Upper lobe of left lung (tissue), 6 donors: ENCODE data around the gene HCK. TPM values are rescaled to one million over a fixed set of nuclear protein-coding genes. Genes with fewer than 3 reads are reported as not detected.
"Not testable (repeated sequence)": the region's sequence is repeated elsewhere in the genome, so short reads cannot be mapped to it uniquely, and the experiment has no call there.

ENCODE experiments used
- ATAC-seq, 2 donors: fragments of 200-7000 bp; cut with Tn5 transposase; one replicate each; pipeline ENCODE4 v1.9.1; 2022; ENCODE audit warnings: mild to moderate bottlenecking in 2 of 2, moderate library complexity in 2 of 2; ENCODE audit not compliant: low FRiP score in 2 of 2
- DNase-seq, 2 donors: peaks; one replicate each; pipeline ENCODE4 v3.0.0-alpha.2; 2019 to 2020
- H3K27ac ChIP-seq, 4 donors: fragments of 200-600 bp; sonication (generic); one replicate each; pipeline ENCODE4 v1.5.1; 2016 to 2019
- H3K27me3 ChIP-seq, 4 donors: fragments of 200-600 bp; sonication (generic); one replicate each; pipeline ENCODE4 v1.5.1; 2017 to 2019
- H3K36me3 ChIP-seq, 4 donors: fragments of 200-600 bp; sonication (generic); one replicate each; pipeline ENCODE4 v1.5.1; 2016 to 2019
- H3K4me1 ChIP-seq, 4 donors: fragments of 200-600 bp; sonication (generic); one replicate each; pipeline ENCODE4 v1.5.1; 2018 to 2019
- H3K4me3 ChIP-seq, 4 donors: fragments of 200-600 bp; sonication (generic); one replicate each; pipeline ENCODE4 v1.5.1; 2017 to 2019; ENCODE audit warnings: mild to moderate bottlenecking in 2 of 4, moderate library complexity in 1 of 4
- H3K9me3 ChIP-seq, 4 donors: fragments of 200-600 bp; sonication (generic); one replicate each; pipeline ENCODE4 v1.5.1; 2018 to 2019
- EP300 ChIP-seq, 4 donors: sonication (generic); formaldehyde crosslinking; IDR thresholded peaks; one replicate each; pipeline ENCODE4 v1.5.1; 2017; ENCODE audit warnings: antibody characterized with exemption in 4 of 4, control low read depth in 2 of 4
- POLR2A ChIP-seq, 4 donors: fragments of 450-650 bp; IDR thresholded peaks; one replicate each; pipeline ENCODE4 v1.5.1; 2016 to 2017; ENCODE audit warnings: antibody characterized with exemption in 4 of 4, mild to moderate bottlenecking in 2 of 4
- POLR2AphosphoS5 ChIP-seq, 2 donors: sonication (generic); formaldehyde crosslinking; IDR thresholded peaks; one replicate each; pipeline ENCODE4 v1.5.1; 2017; ENCODE audit warnings: antibody characterized with exemption in 2 of 2
- WGBS, 2 donors: methylation state at CpG; one replicate each; pipeline ENCODE4 v1.1.5; 2017 to 2018; 5-methylcytosine and 5-hydroxymethylcytosine counted together
- total RNA-seq, 6 donors: library from RNA; depleted of rRNA in 4 of 6; stranded (reverse); fragments of >200 nt in 4 of 6; gene quantifications; one replicate each; pipeline versions ENCODE4 v1.1.0 to v1.2.1, GENCODE V29; 2016 to 2021
- TF ChIP-seq, protein P1 (sequence below), 6 experiments: fragments of 450-650 bp in 4 of 6; fragments of 200-600 bp in 2 of 6; sonication (generic) in 2 of 6; IDR thresholded peaks; one replicate each; pipeline ENCODE4 v1.5.1; 2016 to 2019; ENCODE audit warnings: antibody characterized with exemption in 6 of 6
- donor health status: DM: no; HTN: no; CAD: no; lungs with moderate emphysema.
- donor health status: DM: no; HTN: yes; CAD: no; lungs with severe emphysema.

HCK gene
- total RNA-seq, 6 donors from 2014 or later: 27.7 to 93.9 (median 69.1) TPM

DNA sequence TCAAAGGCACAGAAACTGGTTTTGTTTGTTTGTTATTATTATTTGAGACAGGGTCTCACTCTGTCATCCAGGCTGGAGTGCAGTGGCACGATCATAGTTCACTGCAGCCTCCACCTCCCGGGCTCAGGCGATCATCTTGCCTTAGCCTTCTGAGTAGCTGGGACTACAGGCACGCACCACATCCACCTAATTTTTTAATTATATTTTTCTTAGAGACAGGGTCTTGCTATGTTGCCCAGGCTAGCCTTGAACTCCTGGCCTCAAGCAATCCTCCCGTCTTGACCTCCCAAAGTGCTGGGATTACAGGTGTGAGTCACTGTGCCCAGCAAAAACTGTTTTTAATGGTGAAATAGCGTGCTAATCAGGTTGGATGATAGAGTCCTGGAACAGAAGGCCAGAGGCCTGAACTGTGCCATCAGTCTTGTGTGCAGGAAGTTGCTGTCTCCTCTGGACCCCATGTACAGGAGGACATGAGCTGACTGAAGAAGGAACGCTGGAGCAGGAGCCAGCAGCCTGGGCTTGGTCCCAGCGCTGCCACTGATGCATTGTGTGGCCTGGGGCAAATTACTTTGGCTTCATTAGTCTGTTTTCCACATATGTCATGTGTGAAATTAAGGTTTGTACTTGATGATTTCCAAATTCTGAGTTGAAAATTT is 62.4 kb downstream of the HCK start:
- Histone ChIP-seq H3K4me1 (peaks cover 38 to 57% (median 51%) of the 10 kb centered on the region in 4 donors), H3K27ac (no peak overlapping the region), H3K27me3 (no peaks in the 10 kb centered on the region), H3K4me3 (no peak overlapping the region), H3K9me3 (no peaks in the 10 kb centered on the region), H3K36me3 (peaks cover 0 to 5% (median 0%) of the 10 kb centered on the region in 4 donors)
- ATAC-seq (no peak), DNase-seq (no peak)
- 86 to 91% methylated on average over 7 to 8 of the region's 8 CpGs for WGBS, 2 donors
- TF ChIP-seq POLR2AphosphoS5 (IDR thresholded peaks at IDR 0.05): no peak
- TF ChIP-seq, protein P1, sequence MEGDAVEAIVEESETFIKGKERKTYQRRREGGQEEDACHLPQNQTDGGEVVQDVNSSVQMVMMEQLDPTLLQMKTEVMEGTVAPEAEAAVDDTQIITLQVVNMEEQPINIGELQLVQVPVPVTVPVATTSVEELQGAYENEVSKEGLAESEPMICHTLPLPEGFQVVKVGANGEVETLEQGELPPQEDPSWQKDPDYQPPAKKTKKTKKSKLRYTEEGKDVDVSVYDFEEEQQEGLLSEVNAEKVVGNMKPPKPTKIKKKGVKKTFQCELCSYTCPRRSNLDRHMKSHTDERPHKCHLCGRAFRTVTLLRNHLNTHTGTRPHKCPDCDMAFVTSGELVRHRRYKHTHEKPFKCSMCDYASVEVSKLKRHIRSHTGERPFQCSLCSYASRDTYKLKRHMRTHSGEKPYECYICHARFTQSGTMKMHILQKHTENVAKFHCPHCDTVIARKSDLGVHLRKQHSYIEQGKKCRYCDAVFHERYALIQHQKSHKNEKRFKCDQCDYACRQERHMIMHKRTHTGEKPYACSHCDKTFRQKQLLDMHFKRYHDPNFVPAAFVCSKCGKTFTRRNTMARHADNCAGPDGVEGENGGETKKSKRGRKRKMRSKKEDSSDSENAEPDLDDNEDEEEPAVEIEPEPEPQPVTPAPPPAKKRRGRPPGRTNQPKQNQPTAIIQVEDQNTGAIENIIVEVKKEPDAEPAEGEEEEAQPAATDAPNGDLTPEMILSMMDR (IDR thresholded peaks at IDR 0.05): no peak
- no peak for TF ChIP-seq POLR2A (IDR thresholded peaks at IDR 0.05)
- TF ChIP-seq EP300 (IDR thresholded peaks at IDR 0.05): no peak

GRCh38 chr20:32115211-32115767 is 63.2 kb downstream of the HCK start:
- H3K27me3 ChIP-seq: no peaks in the 10 kb centered on the region
- peaks cover 35 to 53% (median 49%) of the 10 kb centered on the region in 4 donors for H3K4me1 ChIP-seq
- H3K9me3 ChIP-seq: no peaks in the 10 kb centered on the region
- DNase-seq (no peak), ATAC-seq (no peak)
- TF ChIP-seq POLR2A (IDR thresholded peaks at IDR 0.05) (no peak), POLR2AphosphoS5 (IDR thresholded peaks at IDR 0.05) (no peak), EP300 (IDR thresholded peaks at IDR 0.05) (no peak)
- TF ChIP-seq, protein P1 (IDR thresholded peaks at IDR 0.05): no peak
- H3K36me3 ChIP-seq: peaks cover 0 to 5% (median 0%) of the 10 kb centered on the region in 4 donors
- WGBS, 2 donors: 65 to 75% methylated on average over 5 of the region's 5 CpGs
- H3K4me3 ChIP-seq: no peak overlapping the region
- no peak overlapping the region for H3K27ac ChIP-seq

DNA sequence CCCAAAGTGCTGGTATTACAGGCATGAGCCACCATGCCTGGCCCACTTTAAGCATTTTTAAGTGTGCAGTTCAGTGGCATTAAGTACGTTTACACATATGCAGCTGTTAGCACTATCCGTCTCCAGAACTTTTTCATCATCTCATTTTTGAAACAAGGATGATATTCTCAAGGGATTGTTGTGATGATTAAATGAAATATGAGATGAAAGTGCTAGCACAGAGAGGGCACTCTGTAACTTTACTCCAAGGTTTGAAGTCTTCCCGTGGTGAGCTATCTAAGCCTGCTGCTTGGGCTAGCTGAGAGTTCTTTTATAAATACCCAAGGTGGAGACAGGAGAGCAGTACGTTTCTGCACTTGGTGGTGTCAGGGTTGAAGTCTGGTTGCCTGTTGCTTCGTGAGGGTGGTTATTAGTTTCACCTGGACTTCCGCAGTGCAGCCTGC is 64.1 kb downstream of the HCK start:
- H3K4me3 ChIP-seq: no peak overlapping the region
- TF ChIP-seq POLR2AphosphoS5 (IDR thresholded peaks at IDR 0.05) (no peak), EP300 (IDR thresholded peaks at IDR 0.05) (no peak), POLR2A (IDR thresholded peaks at IDR 0.05) (no peak)
- TF ChIP-seq, protein P1 (IDR thresholded peaks at IDR 0.05): no peak
- no peak for DNase-seq
- WGBS, 2 donors: 77 to 81% methylated on average over 6 of the region's 6 CpGs
- H3K36me3 ChIP-seq: peaks cover 0 to 5% (median 0%) of the 10 kb centered on the region in 4 donors
- no peaks in the 10 kb centered on the region for H3K9me3 ChIP-seq
- no peaks in the 10 kb centered on the region for H3K27me3 ChIP-seq
- H3K4me1 ChIP-seq: peaks cover 27 to 44% (median 41%) of the 10 kb centered on the region in 4 donors
- ATAC-seq: no peak
- no peak overlapping the region for H3K27ac ChIP-seq

GRCh38 chr20:32116796-32117195 is 64.8 kb downstream of the HCK start:
- H3K4me3 ChIP-seq, DNase-seq, ATAC-seq, H3K36me3 ChIP-seq, H3K27ac ChIP-seq, H3K9me3 ChIP-seq, H3K27me3 ChIP-seq: not testable (repeated sequence)
- peaks cover 25 to 39% (median 34%) of the 10 kb centered on the region in 4 donors for H3K4me1 ChIP-seq
- 95 to 100% methylated on average over 4 to 6 of the region's 6 CpGs for WGBS, 2 donors

DNA sequence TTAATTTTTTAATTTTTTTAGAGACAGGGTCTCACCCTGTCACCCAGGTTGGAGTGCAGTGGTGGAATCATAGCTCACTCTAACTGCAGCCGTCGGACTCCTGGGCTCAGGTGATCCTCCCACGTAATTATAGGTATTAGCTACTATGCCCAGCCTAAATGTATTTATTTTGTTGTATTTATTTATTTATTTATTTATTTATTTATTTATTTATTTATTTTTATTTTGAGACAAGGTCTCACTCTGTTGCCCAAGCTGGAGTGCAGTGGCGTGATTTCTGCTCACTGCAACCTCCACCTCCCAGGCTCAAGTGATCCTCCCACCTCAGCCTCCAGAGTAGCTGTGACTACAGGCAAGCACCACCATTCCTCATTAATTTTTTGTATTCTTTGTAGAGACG is 66.4 kb downstream of the HCK start:
- H3K4me1 ChIP-seq: peaks cover 14 to 26% (median 21%) of the 10 kb centered on the region in 4 donors
- 95 to 98% methylated on average over 5 of the region's 5 CpGs for WGBS, 2 donors

DNA sequence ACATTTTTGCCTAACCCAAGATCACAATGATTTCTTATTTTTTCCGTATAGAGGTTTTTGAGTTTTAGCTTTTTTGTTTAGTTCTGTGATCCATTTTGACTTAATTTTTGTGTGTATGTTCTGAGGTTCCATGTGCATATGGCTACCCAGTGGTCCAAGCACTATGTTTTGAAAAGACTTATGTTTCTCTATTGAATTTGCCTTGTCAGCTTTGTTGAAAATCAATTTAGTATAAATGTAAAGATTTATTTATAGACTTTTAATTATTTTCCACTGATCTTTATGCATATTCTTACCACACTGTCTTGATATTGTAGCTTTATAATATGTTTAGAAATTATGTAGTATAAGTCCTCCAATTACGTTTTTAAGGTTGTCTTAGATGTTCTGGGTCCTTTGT is 67.7 kb downstream of the HCK start:
- TF ChIP-seq POLR2AphosphoS5 (IDR thresholded peaks at IDR 0.05) (no peak), POLR2A (IDR thresholded peaks at IDR 0.05) (no peak), EP300 (IDR thresholded peaks at IDR 0.05) (no peak)
- TF ChIP-seq, protein P1 (IDR thresholded peaks at IDR 0.05): no peak
- 98 to 100% methylated on average over 2 of the region's 2 CpGs for WGBS, 2 donors
- no peaks in the 10 kb centered on the region for H3K9me3 ChIP-seq
- peaks cover 8 to 17% (median 15%) of the 10 kb centered on the region in 4 donors for H3K4me1 ChIP-seq
- H3K4me3 ChIP-seq: no peak overlapping the region
- H3K36me3 ChIP-seq: no peaks in the 10 kb centered on the region
- no peak for ATAC-seq
- DNase-seq: no peak
- no peaks in the 10 kb centered on the region for H3K27me3 ChIP-seq
- H3K27ac ChIP-seq: no peak overlapping the region

More for the DNA sequence above, 66.4 kb downstream of the HCK start:
- not testable (repeated sequence) for ATAC-seq, DNase-seq, H3K9me3 ChIP-seq, H3K27me3 ChIP-seq, H3K4me3 ChIP-seq, H3K36me3 ChIP-seq, H3K27ac ChIP-seq

DNA sequence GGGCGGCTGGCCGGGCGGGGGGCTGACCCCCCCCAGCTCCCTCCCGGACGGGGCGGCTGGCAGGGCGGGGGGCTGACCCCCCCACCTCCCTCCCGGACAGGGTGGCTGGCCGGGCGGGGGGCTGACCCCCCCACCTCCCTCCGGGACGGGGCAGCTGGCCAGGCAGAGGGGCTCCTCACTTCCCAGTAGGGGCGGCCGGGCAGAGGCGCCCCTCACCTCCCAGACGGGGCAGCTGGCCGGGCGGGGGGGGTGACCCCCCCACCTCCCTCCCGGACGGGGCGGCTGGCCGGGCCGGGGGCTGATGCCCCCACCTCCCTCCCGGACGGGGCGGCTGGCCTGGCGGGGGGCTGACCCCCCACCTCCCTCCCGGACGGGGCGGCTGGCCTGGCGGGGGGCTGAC is 69.9 kb downstream of the HCK start:
- H3K4me1 ChIP-seq: peaks cover 6 to 12% (median 9%) of the 10 kb centered on the region in 4 donors
- H3K9me3 ChIP-seq, H3K27ac ChIP-seq, H3K36me3 ChIP-seq, H3K27me3 ChIP-seq, DNase-seq, ATAC-seq, H3K4me3 ChIP-seq: not testable (repeated sequence)
- no CpG with 5 or more reads among the region's 31 CpGs for WGBS, 2 donors
